ENCODE data around the gene SREBF1.

The SREBF1 gene

DNA sequence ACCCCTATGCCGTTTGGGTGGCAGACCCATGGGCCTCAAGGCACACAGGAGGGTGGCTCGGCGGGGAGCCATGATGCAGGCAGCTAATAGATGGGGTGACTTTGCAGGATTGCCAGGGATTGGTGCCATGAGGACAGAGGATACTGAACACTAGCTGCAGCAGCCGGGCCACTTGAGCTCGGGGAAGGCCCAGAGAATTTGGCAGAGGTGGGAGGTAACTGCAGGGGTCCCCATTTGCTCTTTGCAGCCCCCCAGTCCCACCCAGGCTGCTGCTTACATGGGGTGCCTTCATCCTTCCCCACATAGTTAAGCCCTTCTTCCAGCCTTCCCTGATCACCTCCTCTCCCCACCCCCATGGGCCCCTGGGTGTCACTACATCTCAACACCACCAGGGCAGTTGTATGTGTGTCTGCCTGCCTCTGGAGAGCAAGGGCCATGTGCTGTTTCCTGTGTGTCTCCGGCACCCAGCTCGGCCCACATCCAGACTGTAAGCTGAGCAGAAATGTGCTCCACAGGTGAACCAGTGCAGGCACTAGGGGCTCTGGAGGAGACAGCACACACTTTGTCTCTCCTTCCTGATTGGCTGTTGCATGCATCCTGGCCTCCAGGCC, 52.0 kb downstream of the SREBF1 start:
- TF ChIP-seq, protein P1, sequence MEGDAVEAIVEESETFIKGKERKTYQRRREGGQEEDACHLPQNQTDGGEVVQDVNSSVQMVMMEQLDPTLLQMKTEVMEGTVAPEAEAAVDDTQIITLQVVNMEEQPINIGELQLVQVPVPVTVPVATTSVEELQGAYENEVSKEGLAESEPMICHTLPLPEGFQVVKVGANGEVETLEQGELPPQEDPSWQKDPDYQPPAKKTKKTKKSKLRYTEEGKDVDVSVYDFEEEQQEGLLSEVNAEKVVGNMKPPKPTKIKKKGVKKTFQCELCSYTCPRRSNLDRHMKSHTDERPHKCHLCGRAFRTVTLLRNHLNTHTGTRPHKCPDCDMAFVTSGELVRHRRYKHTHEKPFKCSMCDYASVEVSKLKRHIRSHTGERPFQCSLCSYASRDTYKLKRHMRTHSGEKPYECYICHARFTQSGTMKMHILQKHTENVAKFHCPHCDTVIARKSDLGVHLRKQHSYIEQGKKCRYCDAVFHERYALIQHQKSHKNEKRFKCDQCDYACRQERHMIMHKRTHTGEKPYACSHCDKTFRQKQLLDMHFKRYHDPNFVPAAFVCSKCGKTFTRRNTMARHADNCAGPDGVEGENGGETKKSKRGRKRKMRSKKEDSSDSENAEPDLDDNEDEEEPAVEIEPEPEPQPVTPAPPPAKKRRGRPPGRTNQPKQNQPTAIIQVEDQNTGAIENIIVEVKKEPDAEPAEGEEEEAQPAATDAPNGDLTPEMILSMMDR (IDR thresholded peaks at IDR 0.05; ENCODE audit: low read depth, low read length) = no peak
- no peak for DNase-seq (ENCODE audit: low read depth in 2 of 2)
- H3K4me3 ChIP-seq (replicated peaks in 1 of 2; ENCODE audit: low read depth in 2 of 2, low read length in 2 of 2) = no peak overlapping the region

DNA sequence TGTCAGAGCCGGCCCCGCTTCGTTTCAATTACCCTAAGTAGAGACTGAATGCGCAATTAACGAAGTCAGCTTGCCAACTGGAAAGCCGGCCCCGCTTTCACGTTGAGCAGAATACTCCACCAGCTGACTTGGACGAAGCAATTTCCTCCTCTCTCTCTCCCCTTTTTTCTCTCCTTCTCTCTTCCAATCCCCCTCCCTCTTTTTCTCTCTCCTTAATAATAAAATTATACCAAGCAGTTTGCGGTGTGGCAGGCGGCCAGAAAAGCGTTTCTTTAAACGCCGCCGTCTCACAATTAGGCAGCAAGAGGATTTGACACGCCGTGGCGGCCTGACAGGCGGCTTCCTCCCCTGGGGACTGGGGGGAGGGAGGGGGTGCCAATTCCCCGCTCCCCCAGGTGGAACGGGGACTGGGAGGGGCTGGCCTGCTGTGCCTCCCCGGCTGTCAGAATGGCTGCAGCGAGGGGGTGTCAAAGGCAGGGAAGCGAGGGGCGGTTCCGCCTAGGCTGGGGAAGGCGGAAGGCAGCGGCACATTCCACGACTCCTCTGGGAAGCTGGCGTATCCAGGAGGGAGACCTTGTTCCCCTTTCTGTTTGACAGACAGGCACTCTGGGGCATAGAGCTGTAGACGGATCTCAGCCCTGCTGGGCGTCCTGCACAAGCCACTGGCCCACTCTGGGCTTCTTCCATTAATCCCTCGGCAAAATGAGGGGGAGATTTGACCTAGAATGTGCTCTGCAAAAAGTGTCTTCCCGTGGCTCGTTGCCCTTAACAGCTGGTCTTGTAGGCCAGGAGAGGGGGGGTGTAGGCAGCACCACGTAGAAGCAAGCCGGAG, 52.7 kb downstream of the SREBF1 start:
- DNase-seq (ENCODE audit: low read depth in 2 of 2) = peak; percentile 38 to 78
- peak overlapping the region in 1 of 2 donors; percentile 45 for H3K4me3 ChIP-seq (replicated peaks in 1 of 2; ENCODE audit: low read depth in 2 of 2, low read length in 2 of 2)
- TF ChIP-seq, protein P1 (IDR thresholded peaks at IDR 0.05; ENCODE audit: low read depth, low read length) = no peak

DNA sequence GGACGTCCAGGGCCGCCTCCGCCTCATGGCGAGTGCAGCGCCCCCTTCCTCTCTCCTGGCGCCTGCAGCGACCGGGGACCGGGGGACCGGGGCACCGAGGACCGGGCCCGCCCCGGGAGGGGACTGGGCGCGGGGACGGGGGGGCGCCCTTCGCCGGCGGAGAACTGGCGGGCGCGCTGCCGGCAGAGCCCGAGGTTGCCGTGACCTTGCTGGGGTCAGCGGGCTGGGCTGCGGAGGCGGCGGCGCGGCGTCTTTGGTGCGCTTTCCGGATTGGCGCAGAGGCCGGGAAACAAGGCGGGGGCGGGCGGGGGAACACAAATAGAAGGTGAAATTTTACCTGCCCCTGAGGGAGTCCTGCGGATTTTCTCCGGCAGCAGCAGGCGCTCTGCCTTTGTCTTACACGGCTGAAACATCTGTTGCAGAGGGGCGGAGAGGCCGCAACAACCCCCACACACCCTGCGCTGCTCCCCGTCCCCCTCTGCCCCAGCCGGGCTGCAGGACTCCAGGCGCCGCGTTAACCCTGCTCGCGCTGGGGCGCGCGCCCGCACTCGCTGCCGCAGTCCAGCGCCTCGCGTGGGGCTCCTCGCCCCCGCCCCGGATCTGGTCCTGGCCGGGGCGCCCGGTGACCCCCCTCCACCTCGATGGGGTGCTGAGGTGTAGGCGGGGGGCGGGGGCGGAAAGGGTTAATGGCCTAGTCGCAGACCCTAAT, 53.5 kb downstream of the SREBF1 start:
- DNase-seq (ENCODE audit: low read depth in 2 of 2) = peak; percentile 27 to 35
- TF ChIP-seq, protein P1 (IDR thresholded peaks at IDR 0.05; ENCODE audit: low read depth, low read length) = no peak
- H3K4me3 ChIP-seq (replicated peaks in 1 of 2; ENCODE audit: low read depth in 2 of 2, low read length in 2 of 2) = peak overlapping the region; percentile 33 to 45

DNA sequence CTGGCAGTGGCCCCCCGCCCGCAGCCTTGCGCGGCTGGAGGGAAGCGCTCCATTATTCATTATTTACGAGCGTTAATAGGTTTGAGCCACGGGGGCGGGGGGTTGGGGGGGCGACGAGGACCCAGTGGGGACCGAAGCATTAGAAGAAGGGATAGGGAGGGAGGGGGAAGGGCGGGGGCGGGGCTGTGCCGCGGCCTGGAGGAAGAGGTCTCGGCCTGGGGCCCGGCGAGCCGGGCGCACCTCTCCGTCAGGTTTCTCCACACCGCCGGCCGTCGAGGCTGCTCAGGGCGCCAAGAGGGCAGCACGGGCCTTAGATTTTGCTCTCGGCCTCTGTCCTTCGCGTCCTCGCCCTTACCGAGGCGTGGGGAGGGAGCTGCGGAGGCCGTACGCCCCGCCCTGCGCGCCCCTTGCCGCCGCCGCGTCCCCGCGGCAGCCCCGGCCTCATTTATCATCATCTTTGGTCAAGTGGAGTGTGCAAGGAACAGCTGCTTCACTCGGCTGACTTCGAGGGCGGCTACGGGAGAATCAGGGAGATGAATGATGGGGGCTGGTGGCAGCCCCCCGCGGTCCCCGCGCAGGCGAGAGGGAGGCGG, 54.2 kb downstream of the SREBF1 start:
- DNase-seq (ENCODE audit: low read depth in 2 of 2) = no peak
- peak overlapping the region; percentile 21 to 45 for H3K4me3 ChIP-seq (replicated peaks in 1 of 2; ENCODE audit: low read depth in 2 of 2, low read length in 2 of 2)
- TF ChIP-seq, protein P1 (IDR thresholded peaks at IDR 0.05; ENCODE audit: low read depth, low read length) = no peak

DNA sequence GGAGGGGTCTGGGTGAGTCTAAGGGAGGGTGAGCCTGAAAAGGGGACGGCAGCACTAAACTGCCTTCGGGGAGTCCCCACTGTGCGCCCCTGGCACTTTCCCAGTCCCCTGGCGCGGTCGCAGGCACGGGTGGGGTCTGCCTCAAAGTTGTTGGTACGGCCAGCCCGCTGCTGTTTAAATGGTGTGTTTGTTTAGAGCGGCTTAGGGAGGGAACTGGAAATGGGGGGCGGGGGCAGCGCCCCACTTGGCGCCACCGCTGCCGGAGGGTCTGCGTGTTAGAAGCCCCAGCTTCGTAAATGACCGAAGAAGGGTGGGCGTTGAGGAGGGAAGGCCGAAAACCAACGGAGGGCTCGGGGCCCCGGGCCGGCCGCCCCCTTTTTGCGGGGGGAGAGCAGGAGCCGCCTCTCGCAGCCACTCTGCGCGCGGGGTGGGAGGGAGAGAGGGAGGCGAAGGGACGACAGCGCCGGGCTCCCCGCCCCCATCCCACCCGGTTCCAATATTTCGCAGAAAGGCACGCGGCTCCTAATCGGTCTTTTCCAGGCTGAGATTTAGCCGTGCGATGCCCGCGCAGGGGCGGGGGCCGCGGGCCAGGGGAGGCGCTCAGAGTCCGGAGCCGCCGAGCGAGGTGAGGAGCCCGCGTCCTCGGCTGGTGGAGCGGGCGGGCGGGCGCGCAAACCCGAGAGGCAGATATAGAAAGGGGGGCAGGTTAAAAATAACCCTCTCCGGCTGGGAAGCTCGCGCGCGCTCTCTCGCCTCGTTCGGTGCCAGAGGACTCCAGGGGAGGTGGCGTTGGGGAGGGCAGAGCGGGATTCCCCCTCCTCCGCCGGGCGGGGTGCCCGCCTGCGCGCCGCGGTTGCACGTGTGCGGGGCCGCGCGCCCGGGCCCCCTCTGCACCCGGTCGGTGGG, 54.9 kb downstream of the SREBF1 start:
- TF ChIP-seq, protein P1 (IDR thresholded peaks at IDR 0.05; ENCODE audit: low read depth, low read length) = no peak
- DNase-seq (ENCODE audit: low read depth in 2 of 2) = peak; percentile 43 to 65
- H3K4me3 ChIP-seq (replicated peaks in 1 of 2; ENCODE audit: low read depth in 2 of 2, low read length in 2 of 2) = peak overlapping the region; percentile 22 to 30
